B cell (primary cell): Measurements from ENCODE around the gene PTPN1.

Experiments used
- CTCF ChIP-seq: fragments of 200-600 bp; IDR thresholded peaks from one replicate; pipeline ENCODE4 v1.8.0; 2022; ENCODE audit warnings: antibody characterized with exemption, mild to moderate bottlenecking
- EZH2 ChIP-seq: IDR thresholded peaks from 2 replicates; pipeline ENCODE4 v1.6.1; 2012; ENCODE audit warnings: borderline replicate concordance, low read depth, mild to moderate bottlenecking, moderate library complexity, low read length; ENCODE audit not compliant: insufficient read depth, poor library complexity, severe bottlenecking

- TF ChIP-seq CTCF, result peak; percentile 83
- no peak for TF ChIP-seq EZH2
These were observed 46.0 kb upstream of the PTPN1 start for GRCh38 chr20:50464026-50464724.
